ENCODE measurements around the gene MIR17HG.
A peak's percentile ranks its signal among the peaks of the same experiment; 100 is the strongest.

DNA sequence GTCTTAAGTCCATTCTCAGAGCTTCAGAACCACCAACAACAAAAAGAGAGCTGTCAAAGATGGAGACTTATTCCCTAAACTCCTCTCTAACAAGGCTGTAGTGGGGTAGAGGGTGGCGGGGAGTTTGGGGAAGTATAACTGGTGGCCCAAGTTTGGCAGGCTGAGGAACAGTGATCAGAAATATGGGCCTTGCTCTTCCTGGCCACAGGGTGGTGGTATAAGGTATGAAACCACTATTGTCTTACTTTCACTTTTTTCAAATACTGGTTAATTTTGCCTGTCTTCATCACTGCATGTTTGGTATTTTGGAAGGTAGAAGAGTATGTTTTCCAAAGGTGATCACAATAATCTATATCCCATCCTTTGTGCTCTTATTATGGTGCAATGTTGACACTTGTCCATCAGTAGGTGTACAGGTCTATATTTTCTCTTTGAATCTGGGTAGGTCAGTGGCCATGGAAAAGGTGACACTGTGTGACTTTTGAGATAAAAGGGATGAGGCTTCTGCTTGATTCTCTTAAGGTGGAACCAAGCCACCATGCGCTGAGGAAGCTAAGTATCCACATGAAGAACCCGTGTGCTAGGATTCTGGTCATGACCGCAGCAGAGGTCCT, 27.7 kb downstream of the MIR17HG start:
- TF ChIP-seq, protein P1, sequence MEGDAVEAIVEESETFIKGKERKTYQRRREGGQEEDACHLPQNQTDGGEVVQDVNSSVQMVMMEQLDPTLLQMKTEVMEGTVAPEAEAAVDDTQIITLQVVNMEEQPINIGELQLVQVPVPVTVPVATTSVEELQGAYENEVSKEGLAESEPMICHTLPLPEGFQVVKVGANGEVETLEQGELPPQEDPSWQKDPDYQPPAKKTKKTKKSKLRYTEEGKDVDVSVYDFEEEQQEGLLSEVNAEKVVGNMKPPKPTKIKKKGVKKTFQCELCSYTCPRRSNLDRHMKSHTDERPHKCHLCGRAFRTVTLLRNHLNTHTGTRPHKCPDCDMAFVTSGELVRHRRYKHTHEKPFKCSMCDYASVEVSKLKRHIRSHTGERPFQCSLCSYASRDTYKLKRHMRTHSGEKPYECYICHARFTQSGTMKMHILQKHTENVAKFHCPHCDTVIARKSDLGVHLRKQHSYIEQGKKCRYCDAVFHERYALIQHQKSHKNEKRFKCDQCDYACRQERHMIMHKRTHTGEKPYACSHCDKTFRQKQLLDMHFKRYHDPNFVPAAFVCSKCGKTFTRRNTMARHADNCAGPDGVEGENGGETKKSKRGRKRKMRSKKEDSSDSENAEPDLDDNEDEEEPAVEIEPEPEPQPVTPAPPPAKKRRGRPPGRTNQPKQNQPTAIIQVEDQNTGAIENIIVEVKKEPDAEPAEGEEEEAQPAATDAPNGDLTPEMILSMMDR (IDR thresholded peaks at IDR 0.05), result peak in 2 of 6 experiments; percentile 18 to 35
- no peak for TF ChIP-seq POLR2A (IDR thresholded peaks at IDR 0.05)

Data from esophagus squamous epithelium (tissue), 4 donors.